IMR-90 (cell line): ENCODE data around the gene IFNA13. TPM values are rescaled to one million over a fixed set of nuclear protein-coding genes. Genes with fewer than 3 reads are reported as not detected.

Experiments used
- ATAC-seq: fragments of 200-7000 bp; cut with Tn5 transposase; 2 replicates; pipeline ENCODE4 v1.9.1; 2020; ENCODE audit warnings: low read depth, mild to moderate bottlenecking, moderate library complexity
- BruUV-seq: library from RNA; stranded (reverse); fragments of 400-500 nt; replicated peaks from 2 replicates; lab custom pipeline; 2021; lab: Mats Ljungman, UMichigan
- CTCF ChIA-PET: fragments of 300-600 bp; formaldehyde crosslinking; extraction: SDS; loops from one replicate; lab custom pipeline; 2021; ENCODE audit warnings: antibody characterized with exemption; lab: Yijun Ruan, JAX
- POLR2A ChIA-PET: fragments of 300-600 bp; sonication (Branson Sonifier 250); formaldehyde crosslinking; loops from one replicate; lab custom pipeline; 2022; ENCODE audit warnings: antibody characterized with exemption; ENCODE audit not compliant: unreplicated experiment; lab: Charles Lee
- DNase-seq: peaks from one replicate; pipeline ENCODE4 v3.0.0; 2013
- H2AFZ ChIP-seq: replicated peaks from 2 replicates; pipeline ENCODE3; 2013; ENCODE audit warnings: low read length, mild to moderate bottlenecking; ENCODE audit not compliant: poor library complexity
- H2AK5ac ChIP-seq: 2 replicates; pipeline ENCODE4 v1.6.1; 2013; ENCODE audit warnings: low read depth, low read length, inconsistent platforms
- H2AK9ac ChIP-seq: replicated peaks from 2 replicates; pipeline ENCODE3; 2013; ENCODE audit warnings: mild to moderate bottlenecking, low read depth, low read length, moderate library complexity; ENCODE audit not compliant: poor library complexity
- H2BK120ac ChIP-seq: 2 replicates; pipeline ENCODE4 v1.6.1; 2013; ENCODE audit warnings: low read depth, low read length, inconsistent platforms
- H2BK15ac ChIP-seq: 3 replicates; pipeline ENCODE4 v1.6.1; 2013; ENCODE audit warnings: low read depth, low read length, inconsistent platforms
- H2BK20ac ChIP-seq: 2 replicates; pipeline ENCODE4 v1.6.1; 2013; ENCODE audit warnings: low read depth, mild to moderate bottlenecking, inconsistent platforms, low read length, moderate library complexity
- H2BK5ac ChIP-seq: 2 replicates; pipeline ENCODE4 v1.6.1; 2013; ENCODE audit warnings: mild to moderate bottlenecking, low read depth, low read length, inconsistent platforms; ENCODE audit not compliant: poor library complexity, severe bottlenecking
- H3K14ac ChIP-seq: replicated peaks from 2 replicates; pipeline ENCODE4 v1.6.1; 2013; ENCODE audit warnings: low read depth, low read length, inconsistent platforms
- H3K18ac ChIP-seq: 2 replicates; pipeline ENCODE4 v1.6.1; 2013; ENCODE audit warnings: low read depth, low read length, control low read depth
- H3K23ac ChIP-seq: 2 replicates; pipeline ENCODE4 v1.6.1; 2013; ENCODE audit warnings: low read depth, low read length, inconsistent platforms
- H3K27ac ChIP-seq: 2 replicates; pipeline ENCODE4 v1.5.1; 2013; ENCODE audit warnings: mild to moderate bottlenecking, control low read depth, low read length; ENCODE audit not compliant: insufficient read depth
- H3K27me3 ChIP-seq: 2 replicates; pipeline ENCODE4 v1.6.1; 2013; ENCODE audit warnings: low read length; ENCODE audit not compliant: control insufficient read depth, insufficient read depth
- H3K36me3 ChIP-seq: 2 replicates; pipeline ENCODE4 v1.6.1; 2013; ENCODE audit warnings: low read length, mixed read lengths; ENCODE audit not compliant: control insufficient read depth, insufficient read depth
- H3K4ac ChIP-seq: 2 replicates; pipeline ENCODE4 v1.6.1; 2013; ENCODE audit warnings: low read depth, low read length, inconsistent platforms
- H3K4me1 ChIP-seq: 2 replicates; pipeline ENCODE4 v1.6.1; 2013; ENCODE audit warnings: low read length, mixed read lengths; ENCODE audit not compliant: control insufficient read depth, insufficient read depth
- H3K4me2 ChIP-seq: 2 replicates; pipeline ENCODE4 v1.6.1; 2013; ENCODE audit warnings: low read depth, mild to moderate bottlenecking, control low read depth, low read length, moderate library complexity
- H3K4me3 ChIP-seq: 2 replicates; pipeline ENCODE4 v1.5.1; 2013; ENCODE audit warnings: low read depth, mild to moderate bottlenecking, control low read depth, low read length, moderate library complexity; ENCODE audit not compliant: insufficient read depth
- H3K56ac ChIP-seq: 2 replicates; pipeline ENCODE4 v1.6.1; 2013; ENCODE audit warnings: low read length, inconsistent platforms; ENCODE audit not compliant: insufficient read depth; ENCODE audit errors: extremely low read depth
- H3K79me1 ChIP-seq, 2 experiments: 2 replicates each; pipeline ENCODE4 v1.6.1; 2013; ENCODE audit warnings: low read length in 2 of 2, inconsistent platforms in 1 of 2, low read depth in 1 of 2
- H3K9ac ChIP-seq: 2 replicates; pipeline ENCODE4 v1.6.1; 2013; ENCODE audit warnings: low read depth, low read length, control low read depth
- H3K9me1 ChIP-seq: 2 replicates; pipeline ENCODE4 v1.6.1; 2013; ENCODE audit warnings: low read length, inconsistent platforms; ENCODE audit not compliant: insufficient read depth
- H3K9me3 ChIP-seq: 2 replicates; pipeline ENCODE4 v1.6.1; 2013; ENCODE audit warnings: low read length; ENCODE audit not compliant: control insufficient read depth, insufficient read depth
- H4K20me1 ChIP-seq: 2 replicates; pipeline ENCODE4 v1.6.1; 2013; ENCODE audit warnings: low read length, inconsistent platforms; ENCODE audit not compliant: insufficient read depth
- H4K5ac ChIP-seq: 2 replicates; pipeline ENCODE4 v1.6.1; 2013; ENCODE audit warnings: mild to moderate bottlenecking, low read depth, low read length, control low read depth
- H4K8ac ChIP-seq, 2 experiments: 2 replicates each; pipeline ENCODE4 v1.6.1; 2013; ENCODE audit warnings: low read depth in 2 of 2, low read length in 2 of 2, control low read depth in 1 of 2, inconsistent platforms in 1 of 2
- H4K91ac ChIP-seq: 2 replicates; pipeline ENCODE4 v1.6.1; 2013; ENCODE audit warnings: low read depth, low read length, inconsistent platforms; ENCODE audit not compliant: insufficient read depth
- BHLHE40 ChIP-seq: fragments of 150-350 bp; IDR thresholded peaks from 2 replicates; pipeline ENCODE4 v1.6.1; 2016; ENCODE audit warnings: mild to moderate bottlenecking, low read depth, low read length
- CHD1 ChIP-seq: IDR thresholded peaks from 2 replicates; pipeline ENCODE4 v1.6.1; 2012; ENCODE audit warnings: low read depth, low read length, improper control_type of control experiment
- ELK1 ChIP-seq: fragments of 150-350 bp; IDR thresholded peaks from 2 replicates; pipeline ENCODE4 v1.6.1; 2016; ENCODE audit warnings: low read depth, mild to moderate bottlenecking, low read length, moderate library complexity, borderline replicate concordance
- FOS ChIP-seq: fragments of 150-350 bp; IDR thresholded peaks from 2 replicates; pipeline ENCODE4 v1.6.1; 2016; ENCODE audit warnings: low read depth, low read length
- MAFK ChIP-seq: IDR thresholded peaks from 2 replicates; pipeline ENCODE4 v1.6.1; 2012; ENCODE audit warnings: low read depth, low read length, improper control_type of control experiment
- MXI1 ChIP-seq: IDR thresholded peaks from 2 replicates; pipeline ENCODE4 v1.6.1; 2012; ENCODE audit warnings: low read depth, mild to moderate bottlenecking, low read length, moderate library complexity, borderline replicate concordance
- NFE2L2 ChIP-seq: fragments of 150-350 bp; IDR thresholded peaks from 2 replicates; pipeline ENCODE4 v1.6.1; 2016; ENCODE audit warnings: low read depth, mild to moderate bottlenecking, low read length
- POLR2A ChIP-seq: IDR thresholded peaks from 2 replicates; pipeline ENCODE4 v1.6.1; 2012; ENCODE audit warnings: mild to moderate bottlenecking, low read depth, low read length
- RAD21 ChIP-seq: IDR thresholded peaks from 2 replicates; pipeline ENCODE4 v1.6.1; 2012; ENCODE audit warnings: low read length, improper control_type of control experiment
- RCOR1 ChIP-seq: IDR thresholded peaks from 2 replicates; pipeline ENCODE4 v1.6.1; 2012; ENCODE audit warnings: mild to moderate bottlenecking, low read length, improper control_type of control experiment; ENCODE audit not compliant: insufficient replicate concordance
- SMC3 ChIP-seq: fragments of 150-350 bp; IDR thresholded peaks from 2 replicates; pipeline ENCODE4 v1.6.1; 2016; ENCODE audit warnings: low read depth, mild to moderate bottlenecking, antibody characterized with exemption, low read length, moderate library complexity
- WGBS, 2 experiments: methylation state at CpG; one replicate each; pipeline versions ENCODE4 v1.1.5 to v1.1.7; 2013; ENCODE audit warnings: missing lambda C conversion rate in 2 of 2; ENCODE audit not compliant: insufficient read length in 1 of 2; ENCODE audit errors: extremely low coverage in 2 of 2; 5-methylcytosine and 5-hydroxymethylcytosine counted together
- dilution Hi-C: fragments of 300-500 bp; cut with HindIII; formaldehyde crosslinking; loops from one replicate; pipeline ENCODE4 v1.14.3; 2018; ENCODE audit warnings: low sequenced_read_pairs; ENCODE audit not compliant: unreplicated experiment
- in situ Hi-C: fragments of 300-500 bp; cut with MboI; formaldehyde crosslinking; loops from 3 replicates; pipeline ENCODE4 v1.14.3; 2019; ENCODE audit warnings: low sequenced_read_pairs, inconsistent platforms, mixed read lengths
- intact Hi-C: fragments of 100-400 bp; cut with micrococcal nuclease; formaldehyde crosslinking; loops from 2 replicates; pipeline ENCODE4 v1.10.0; 2022
- polyA plus RNA-seq, 3 experiments: library from polyadenylated mRNA; depleted of rRNA; stranded (reverse); fragments of >200 nt; gene quantifications; 2 replicates each; pipeline ENCODE4 v1.2.3, GENCODE V29; 2012; ENCODE audit warnings: low replicate concordance in 1 of 3
- total RNA-seq: library from RNA; depleted of rRNA; stranded (reverse); fragments of >200 nt; gene quantifications from 2 replicates; pipeline ENCODE4 v1.2.3, GENCODE V29; 2012
- TF ChIP-seq, protein P1 (sequence below): conservative IDR thresholded peaks from 2 replicates; pipeline ENCODE4 v1.5.1; 2012; ENCODE audit warnings: mild to moderate bottlenecking, low read depth, low read length, improper control_type of control experiment
- TF ChIP-seq, protein P2 (sequence below): fragments of 150-350 bp; IDR thresholded peaks from 2 replicates; pipeline ENCODE4 v1.6.1; 2017; ENCODE audit warnings: mild to moderate bottlenecking, antibody characterized with exemption, low read length, low read depth

IFNA13 gene
- total and polyA plus RNA-seq, 2 of the 4 experiments (the other 2 are of a cell fraction): not detected

DNA sequence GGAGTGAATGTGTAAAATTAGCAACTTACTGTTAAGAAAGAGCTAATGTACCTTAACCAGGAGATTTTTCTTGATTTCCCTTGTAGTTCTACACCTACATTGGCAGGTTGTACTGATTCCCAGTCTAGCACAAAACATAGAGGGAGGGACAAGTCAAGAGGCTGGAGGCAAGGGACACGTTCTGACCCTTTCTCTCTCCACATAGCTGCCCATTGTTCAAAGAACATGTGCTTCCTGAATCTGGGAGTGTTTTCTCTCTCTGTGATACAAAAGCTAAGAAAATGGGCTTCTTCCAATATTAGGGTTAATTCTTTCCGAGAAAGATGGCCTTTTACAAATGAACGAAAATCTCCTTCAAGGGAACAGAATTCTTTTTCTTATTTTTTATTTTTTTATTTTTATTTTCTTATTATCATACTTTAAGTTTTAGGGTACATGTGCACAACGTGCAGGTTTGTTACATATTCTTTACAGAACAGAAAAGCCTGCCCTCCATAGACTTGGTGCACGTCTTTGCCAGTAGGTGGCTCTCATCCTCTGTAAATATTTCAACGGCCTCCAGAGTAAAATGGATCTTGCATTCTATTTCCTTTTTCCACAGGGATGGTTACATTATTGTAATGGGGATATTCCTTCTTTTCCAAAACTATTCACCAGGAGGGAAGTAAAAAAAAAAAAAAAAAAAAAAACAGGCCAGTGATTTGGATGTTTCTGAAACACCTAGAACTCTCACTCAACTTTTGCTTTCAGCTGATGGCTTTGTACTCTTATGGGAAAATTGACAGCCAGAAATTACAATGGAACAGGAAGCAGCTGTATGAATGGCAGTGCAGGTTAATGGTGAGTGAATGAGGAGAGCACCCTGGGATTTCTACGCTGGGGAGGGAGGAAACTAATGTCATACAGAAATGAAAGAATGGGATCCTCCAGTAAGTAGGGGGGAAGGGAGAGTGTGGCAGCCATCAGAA is 49.6 kb downstream of the IFNA13 start:
- H3K9me3 ChIP-seq: no peaks in the 10 kb centered on the region
- no peak overlapping the region for H4K91ac ChIP-seq
- DNase-seq (peak; percentile 50), ATAC-seq (peak; percentile 91)
- H4K5ac ChIP-seq: no peak overlapping the region
- H3K27ac ChIP-seq: no peak overlapping the region
- no peak overlapping the region for H3K9ac ChIP-seq
- peaks cover 2% of the 10 kb centered on the region; the same call in 1 of the 2 replicates for H3K4me1 ChIP-seq
- no peak overlapping the region for H2BK120ac ChIP-seq
- no peak overlapping the region for H2BK15ac ChIP-seq
- H3K4ac ChIP-seq: no peak overlapping the region
- no peak overlapping the region for H3K4me3 ChIP-seq
- BruUV-seq: no TSS peak
- no peak overlapping the region for H2AFZ ChIP-seq
- H3K14ac ChIP-seq: no peak overlapping the region
- no peak overlapping the region for H2AK5ac ChIP-seq
- intact Hi-C loops: loop anchor here (1.0 to 2.0 kb wide), 2 partner anchors 77 to 471 kb away; no protein-coding TSS in a partner anchor
- no peaks in the 10 kb centered on the region for H4K20me1 ChIP-seq
- no peak overlapping the region for H4K8ac ChIP-seq
- peaks cover 0 to 4% of the 10 kb centered on the region in 2 experiments; a peak in 1 of 4 replicates for H3K79me1 ChIP-seq
- in situ Hi-C loops: loop anchor here (25.0 kb wide), 1 partner anchor 944 kb away; no protein-coding TSS in a partner anchor
- H2BK20ac ChIP-seq: no peak overlapping the region
- dilution Hi-C loops: no loop called here
- peaks cover 6% of the 10 kb centered on the region for H3K27me3 ChIP-seq
- CTCF ChIA-PET: interaction anchor here (0.6 to 2.0 kb wide), 15 partner anchors 11 to 1505 kb away, joined by 3 to 8 read pairs (median 4); partner anchors contain the start of genes IFNA7 and KLHL9
- POLR2A ChIA-PET: no interaction called here
- H3K56ac ChIP-seq: no peak overlapping the region
- no peak overlapping the region for H3K23ac ChIP-seq
- H3K36me3 ChIP-seq: peaks cover 10% of the 10 kb centered on the region
- no peaks in the 10 kb centered on the region for H3K9me1 ChIP-seq
- no peak overlapping the region for H2BK5ac ChIP-seq
- no CpG with 5 or more reads among the region's 7 CpGs for WGBS, 2 experiments
- H2AK9ac ChIP-seq: no peak overlapping the region
- H3K4me2 ChIP-seq: no peak overlapping the region
- H3K18ac ChIP-seq: no peak overlapping the region
- TF ChIP-seq MAFK: no peak
- TF ChIP-seq BHLHE40: no peak
- TF ChIP-seq FOS: no peak
- TF ChIP-seq RCOR1: no peak
- TF ChIP-seq, protein P1, sequence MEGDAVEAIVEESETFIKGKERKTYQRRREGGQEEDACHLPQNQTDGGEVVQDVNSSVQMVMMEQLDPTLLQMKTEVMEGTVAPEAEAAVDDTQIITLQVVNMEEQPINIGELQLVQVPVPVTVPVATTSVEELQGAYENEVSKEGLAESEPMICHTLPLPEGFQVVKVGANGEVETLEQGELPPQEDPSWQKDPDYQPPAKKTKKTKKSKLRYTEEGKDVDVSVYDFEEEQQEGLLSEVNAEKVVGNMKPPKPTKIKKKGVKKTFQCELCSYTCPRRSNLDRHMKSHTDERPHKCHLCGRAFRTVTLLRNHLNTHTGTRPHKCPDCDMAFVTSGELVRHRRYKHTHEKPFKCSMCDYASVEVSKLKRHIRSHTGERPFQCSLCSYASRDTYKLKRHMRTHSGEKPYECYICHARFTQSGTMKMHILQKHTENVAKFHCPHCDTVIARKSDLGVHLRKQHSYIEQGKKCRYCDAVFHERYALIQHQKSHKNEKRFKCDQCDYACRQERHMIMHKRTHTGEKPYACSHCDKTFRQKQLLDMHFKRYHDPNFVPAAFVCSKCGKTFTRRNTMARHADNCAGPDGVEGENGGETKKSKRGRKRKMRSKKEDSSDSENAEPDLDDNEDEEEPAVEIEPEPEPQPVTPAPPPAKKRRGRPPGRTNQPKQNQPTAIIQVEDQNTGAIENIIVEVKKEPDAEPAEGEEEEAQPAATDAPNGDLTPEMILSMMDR: peak; percentile 75
- no peak for TF ChIP-seq POLR2A
- peak; percentile 36; the same call in 1 of the 2 replicates for TF ChIP-seq SMC3
- TF ChIP-seq CHD1: no peak
- TF ChIP-seq ELK1: no peak
- TF ChIP-seq, protein P2, sequence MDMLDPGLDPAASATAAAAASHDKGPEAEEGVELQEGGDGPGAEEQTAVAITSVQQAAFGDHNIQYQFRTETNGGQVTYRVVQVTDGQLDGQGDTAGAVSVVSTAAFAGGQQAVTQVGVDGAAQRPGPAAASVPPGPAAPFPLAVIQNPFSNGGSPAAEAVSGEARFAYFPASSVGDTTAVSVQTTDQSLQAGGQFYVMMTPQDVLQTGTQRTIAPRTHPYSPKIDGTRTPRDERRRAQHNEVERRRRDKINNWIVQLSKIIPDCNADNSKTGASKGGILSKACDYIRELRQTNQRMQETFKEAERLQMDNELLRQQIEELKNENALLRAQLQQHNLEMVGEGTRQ: no peak
- TF ChIP-seq NFE2L2: no peak
- TF ChIP-seq MXI1: no peak
- peak; percentile 56 for TF ChIP-seq RAD21
